HG03457 (cell line): ENCODE measurements around the gene ARHGEF39.

Source experiments
- ATAC-seq: cut with Tn5 transposase; IDR thresholded peaks from one replicate; pipeline ENCODE4 v1.9.1; 2021; ENCODE audit warnings: moderate number of reproducible peaks; ENCODE audit not compliant: unreplicated experiment

Gene ARHGEF39

DNA sequence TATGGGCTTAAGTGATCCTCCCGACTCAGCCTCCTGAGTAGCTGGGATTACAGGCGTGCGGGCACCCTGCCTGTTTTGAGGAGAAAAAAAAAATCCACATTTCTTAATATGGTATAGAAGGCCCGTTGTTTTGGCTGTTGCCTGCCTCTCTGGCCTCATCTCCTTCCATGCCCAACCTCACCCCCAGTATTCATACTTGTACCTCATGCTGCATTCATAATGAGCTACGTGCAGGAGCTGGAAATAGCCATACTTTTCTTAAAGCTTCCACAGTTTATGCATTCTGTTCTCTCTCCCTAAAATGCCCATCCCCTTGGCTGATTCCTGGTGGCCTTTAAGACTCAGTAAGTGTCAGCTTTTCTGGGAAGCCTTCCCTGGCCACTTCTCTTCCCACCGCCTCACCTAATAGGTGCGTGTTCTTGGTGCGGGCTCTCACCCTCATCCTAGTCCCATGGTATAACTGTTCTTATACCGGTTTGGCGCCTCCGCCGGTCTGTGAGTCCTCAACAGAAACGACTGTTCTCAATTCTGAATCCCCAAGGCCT, 26.8 kb upstream of the ARHGEF39 start:
- ATAC-seq = no peak

DNA sequence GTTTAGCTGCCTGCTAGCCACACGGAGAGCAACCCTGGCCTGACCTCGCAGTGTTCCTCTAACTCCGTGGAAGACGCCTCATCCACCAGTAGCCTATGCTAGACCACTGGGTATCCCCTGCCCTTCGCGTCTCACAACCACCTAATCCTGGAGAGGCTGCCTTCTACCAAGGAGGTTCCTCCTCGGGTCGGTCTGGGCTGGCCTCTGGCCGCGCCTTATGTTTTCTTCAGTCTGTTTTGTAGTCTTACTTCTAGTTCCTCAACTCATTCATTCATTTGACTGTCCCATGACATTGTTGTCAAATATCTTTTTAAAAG, 26.3 kb upstream of the ARHGEF39 start:
- no peak for ATAC-seq

GRCh38 chr9:35690614-35691333, 25.8 kb upstream of the ARHGEF39 start:
- ATAC-seq = no peak

- ATAC-seq = no peak
Measured at GRCh38 chr9:35690294-35690613, 25.3 kb upstream of the ARHGEF39 start.

DNA sequence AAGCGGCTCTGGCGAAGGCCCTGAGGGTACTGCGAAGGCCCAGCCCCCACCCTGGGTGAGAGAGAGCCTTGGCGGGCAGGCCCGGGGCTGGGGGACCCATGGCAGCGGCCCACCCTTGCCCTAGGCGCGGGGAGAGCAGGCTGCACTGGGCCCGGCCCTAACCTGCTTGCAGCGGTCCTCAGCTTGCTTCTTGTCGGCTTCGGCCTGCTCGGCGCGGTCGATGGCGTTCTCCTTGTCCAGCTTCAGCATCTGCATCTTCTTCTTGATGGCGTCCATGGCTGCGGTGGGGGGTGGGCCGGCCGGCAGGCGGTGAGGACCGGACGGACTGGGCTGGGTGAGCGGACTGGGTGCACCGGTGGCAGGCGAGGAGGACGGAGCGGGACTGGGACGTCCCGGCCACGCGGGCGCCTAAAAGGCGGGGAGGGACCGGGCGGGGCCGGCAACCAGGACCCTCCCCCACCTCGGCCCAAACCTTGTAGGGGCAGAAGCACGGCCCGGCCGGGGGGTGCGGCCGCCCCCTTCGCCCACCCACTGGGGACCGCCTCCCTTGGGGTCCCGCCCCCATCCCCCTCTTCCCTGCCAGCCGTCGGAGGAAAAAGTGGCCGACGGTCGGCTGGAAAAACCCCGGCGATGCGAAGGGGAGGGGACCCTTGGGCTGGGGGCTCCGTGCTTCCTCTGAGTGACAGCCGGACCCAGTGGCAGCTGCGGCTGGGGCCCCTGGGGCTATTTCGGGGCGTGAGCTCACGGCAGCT, 24.7 kb upstream of the ARHGEF39 start, which contains the start of gene TPM2:
Gene TPM2, minus strand, starts transcription at position 384 of the 752 bp plus-strand sequence. Its CDS starts 108 bp downstream, at position 276.
- no peak for ATAC-seq

DNA sequence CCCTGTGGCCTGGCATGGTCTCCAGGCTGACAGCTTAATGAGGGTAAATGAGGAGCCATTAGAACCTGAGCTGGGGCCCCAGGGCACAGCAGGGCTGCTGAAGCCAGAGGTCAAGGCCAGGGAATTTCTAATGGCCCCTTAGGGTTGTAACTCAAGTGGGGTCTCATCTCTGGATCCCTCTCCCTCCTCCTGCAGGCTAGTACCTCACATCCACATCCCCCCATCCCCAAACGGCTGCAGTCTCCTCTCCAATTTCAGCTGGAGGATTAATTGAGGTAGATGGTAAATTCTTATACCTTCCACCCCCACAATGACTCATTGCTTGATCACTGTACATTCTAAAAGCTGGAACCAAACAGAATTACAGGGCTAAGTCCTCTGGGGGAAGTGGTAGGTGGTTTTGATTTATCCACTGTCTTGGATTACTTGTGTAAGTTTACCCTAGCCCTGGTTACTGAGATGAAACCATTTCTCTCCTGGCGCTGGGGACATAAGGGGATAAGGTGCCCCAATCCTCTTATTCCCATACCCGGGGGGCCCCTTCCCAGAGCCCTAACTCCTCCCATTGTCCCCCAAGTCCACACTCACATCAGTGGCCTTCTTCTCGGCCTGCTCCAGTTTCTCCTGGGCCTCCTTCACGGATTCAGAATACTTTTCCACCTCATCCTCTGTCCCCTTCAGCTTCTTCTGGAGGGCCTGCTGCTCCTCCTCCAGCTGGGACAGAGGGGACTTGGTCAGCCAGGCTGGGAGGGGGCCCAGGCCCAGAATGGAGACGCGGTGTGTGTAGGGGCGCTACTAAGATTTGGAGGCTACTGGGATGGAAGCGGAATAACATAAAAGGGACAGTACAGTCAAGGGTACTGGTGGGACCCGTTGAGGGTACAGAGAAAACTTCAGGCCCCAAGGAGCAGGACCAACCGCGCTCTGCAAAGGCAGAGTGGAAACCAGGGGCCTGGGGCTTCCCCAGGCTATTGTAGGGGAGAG, 23.9 kb upstream of the ARHGEF39 start:
- ATAC-seq = no peak

- ATAC-seq = no peak
Measured at GRCh38 chr9:35687972-35688557, 23.1 kb upstream of the ARHGEF39 start.

GRCh38 chr9:35687306-35687705, 22.3 kb upstream of the ARHGEF39 start:
- no peak for ATAC-seq

DNA sequence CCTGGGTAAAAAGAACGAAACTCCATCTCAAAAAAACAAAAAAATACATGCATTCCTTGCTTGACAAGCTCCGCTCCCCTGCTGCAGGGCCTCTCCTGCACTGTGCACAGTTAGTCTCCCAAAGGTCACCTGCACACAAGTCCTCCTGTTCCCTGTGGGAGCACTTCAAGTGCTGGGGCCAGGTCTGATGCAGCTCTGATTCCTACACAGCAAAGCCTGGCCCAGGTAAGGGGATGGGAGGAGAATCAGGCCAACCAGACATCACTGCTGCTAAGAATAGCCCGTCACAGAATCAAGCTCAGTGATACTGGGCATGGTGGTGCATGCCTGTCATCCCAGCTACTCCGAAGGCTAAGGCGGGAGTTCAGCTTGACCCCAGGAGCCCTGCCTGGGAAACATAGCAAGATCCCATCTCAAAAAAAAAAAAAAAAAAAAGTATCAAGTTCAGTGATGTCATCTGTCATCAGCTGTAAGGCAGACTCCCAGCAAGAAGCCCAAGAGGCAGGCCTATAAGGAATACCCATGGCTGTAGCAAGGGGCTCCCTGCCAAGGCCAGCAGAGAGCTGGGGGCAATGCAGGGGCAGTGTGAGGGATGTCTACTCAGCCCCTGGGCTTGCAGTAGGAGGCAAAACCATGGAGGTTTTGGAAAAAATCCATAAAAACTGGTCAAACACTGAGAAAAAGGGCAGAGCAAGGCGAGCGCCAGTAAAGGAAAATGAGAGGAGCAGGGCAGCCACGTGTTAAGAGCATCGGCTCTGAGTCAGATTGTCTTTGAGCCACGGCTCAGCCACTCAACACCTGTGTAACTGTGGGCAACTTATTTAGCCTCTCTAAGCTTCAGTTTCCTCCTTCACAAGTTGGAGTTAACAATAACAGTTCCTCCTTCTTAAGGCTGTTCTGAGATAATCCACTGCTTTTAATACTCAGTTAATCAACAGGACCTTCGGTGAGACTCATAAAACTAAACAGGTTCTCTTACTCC, 21.5 kb upstream of the ARHGEF39 start:
- ATAC-seq = no peak

GRCh38 chr9:35685506-35685905, 20.5 kb upstream of the ARHGEF39 start:
- no peak for ATAC-seq

- ATAC-seq = no peak
Measured at GRCh38 chr9:35684921-35685320, 19.9 kb upstream of the ARHGEF39 start.

GRCh38 chr9:35683323-35683722, 18.3 kb upstream of the ARHGEF39 start:
- no peak for ATAC-seq

- no peak for ATAC-seq
Measured at GRCh38 chr9:35682520-35683315, 17.7 kb upstream of the ARHGEF39 start.

GRCh38 chr9:35682051-35682450, 17.1 kb upstream of the ARHGEF39 start:
- ATAC-seq = no peak

DNA sequence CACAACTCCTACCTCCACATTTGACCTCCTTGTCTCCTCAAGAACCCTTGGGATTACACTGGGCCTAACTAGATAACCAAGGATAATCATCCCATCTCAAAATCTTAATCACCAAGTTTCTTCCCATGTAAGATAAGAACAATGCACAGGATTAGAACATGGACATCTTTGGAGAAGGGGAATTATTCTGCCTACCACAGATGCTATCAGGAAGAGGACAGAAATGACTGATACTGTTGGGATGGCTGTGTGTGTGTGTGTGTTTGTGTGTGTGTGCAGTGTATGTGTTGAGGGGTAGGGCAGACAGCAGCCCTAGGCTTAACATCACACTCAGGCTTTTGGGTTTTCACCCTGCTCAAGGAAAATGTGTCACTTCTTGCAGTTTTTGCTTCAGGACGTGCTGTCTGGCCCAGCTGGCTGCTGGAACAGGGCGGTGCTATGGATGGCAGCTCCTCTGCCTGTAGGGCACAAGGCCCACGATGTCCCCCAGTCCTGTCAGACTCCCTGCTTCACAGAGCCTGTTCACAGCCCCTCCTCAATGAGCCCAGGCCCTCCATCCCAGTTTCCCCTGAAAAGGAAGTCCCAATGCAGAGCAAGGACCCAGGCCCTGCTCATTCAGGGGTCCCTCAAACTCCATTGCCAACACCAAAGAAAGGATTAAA, 16.5 kb upstream of the ARHGEF39 start:
- ATAC-seq = no peak

DNA sequence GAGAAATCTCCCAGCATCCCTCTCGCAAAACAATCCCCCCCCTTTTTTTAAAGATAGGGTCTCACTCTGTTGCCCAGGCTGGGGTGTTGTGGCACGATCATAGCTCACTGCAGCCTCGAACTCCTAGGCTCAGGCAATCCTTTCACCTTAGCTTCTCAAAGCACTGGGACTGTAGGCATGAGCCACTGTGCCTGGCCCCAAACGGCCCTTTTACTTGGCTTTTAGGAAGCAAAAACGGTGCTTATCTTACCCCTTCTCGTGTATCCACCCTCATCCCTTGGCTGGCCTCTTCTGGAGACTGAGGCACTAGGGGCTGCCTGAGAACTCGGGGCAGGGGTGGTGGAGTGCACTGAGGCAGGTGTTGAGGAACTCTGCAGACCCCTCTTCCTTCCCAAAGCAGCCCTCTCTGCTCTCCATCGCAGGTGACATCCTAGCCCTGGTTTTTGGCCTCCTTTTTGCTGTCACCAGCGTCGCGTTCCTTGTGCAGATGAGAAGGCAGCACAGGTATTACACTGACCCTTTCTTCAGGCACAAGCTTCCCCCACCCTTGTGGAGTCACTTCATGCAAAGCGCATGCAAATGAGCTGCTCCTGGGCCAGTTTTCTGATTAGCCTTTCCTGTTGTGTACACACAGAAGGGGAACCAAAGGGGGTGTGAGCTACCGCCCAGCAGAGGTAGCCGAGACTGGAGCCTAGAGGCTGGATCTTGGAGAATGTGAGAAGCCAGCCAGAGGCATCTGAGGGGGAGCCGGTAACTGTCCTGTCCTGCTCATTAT, 15.5 kb upstream of the ARHGEF39 start:
- no peak for ATAC-seq

- ATAC-seq = no peak
Measured at GRCh38 chr9:35679766-35680330, 14.9 kb upstream of the ARHGEF39 start.
